Stimulated activated CD8-positive, alpha-beta memory T cell treated with anti-CD3 and anti-CD28 coated beads, Interleukin-12 subunit alpha, Interleukin-12 subunit beta, amount 100 ng/mL, for 24 hours (primary cell): ENCODE measurements around the gene ELMOD3.
"Not testable (repeated sequence)": the region's sequence is repeated elsewhere in the genome, so short reads cannot be mapped to it uniquely, and the experiment has no call there.

Experiments
- DNase-seq: peaks from one replicate; pipeline ENCODE4 v3.0.0-alpha.2; 2020; ENCODE audit errors: extremely low read depth

Gene ELMOD3

DNA sequence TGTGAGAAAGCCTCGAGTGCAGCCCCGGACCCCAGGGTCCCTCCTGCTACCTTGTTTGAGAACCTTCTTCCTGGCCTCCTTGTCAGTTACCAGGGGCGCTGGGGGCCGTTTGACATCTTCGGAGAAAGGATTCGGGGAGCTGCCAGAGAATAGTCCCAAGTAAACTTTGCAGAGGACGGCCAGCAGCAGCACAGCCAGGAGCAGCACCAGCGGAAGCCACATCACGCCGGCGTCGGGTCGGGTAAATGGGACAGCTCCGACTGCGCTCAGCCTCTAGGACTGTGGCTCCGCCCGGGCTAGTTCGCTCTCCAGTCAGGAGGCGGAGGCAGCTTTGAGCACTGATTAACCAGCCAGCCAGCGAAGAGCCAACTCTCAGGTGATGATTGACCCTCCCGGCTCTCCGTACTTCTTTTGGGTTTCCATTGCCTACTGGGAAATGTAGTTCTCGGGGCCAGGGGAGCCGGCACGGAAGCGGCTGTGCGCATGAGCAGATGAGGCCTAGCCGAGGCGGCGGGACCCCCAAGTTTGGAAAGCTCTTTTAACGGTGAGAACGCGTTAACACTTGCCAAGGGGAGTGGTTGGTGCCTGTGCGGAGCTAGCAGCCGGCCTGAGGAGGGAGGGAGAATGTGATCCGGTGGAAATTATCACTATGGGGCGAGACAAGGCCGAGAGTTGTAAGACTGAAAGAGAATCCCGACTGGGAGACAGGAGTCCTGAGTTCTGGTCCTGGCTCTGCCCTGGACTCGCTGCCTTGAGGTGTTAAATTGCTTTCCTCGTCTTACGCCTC lies at the start of gene ELMOD3, which contains the start of gene RETSAT:
TSS of gene ELMOD3 (plus strand) at position 484 of the 787 bp plus-strand sequence. CDS start 2,430 bp downstream, outside the sequence.
TSS of gene RETSAT (minus strand) at position 243 of the 787 bp plus-strand sequence. CDS start at position 222, 21 bp downstream.
- DNase-seq = peak; percentile 89

DNA sequence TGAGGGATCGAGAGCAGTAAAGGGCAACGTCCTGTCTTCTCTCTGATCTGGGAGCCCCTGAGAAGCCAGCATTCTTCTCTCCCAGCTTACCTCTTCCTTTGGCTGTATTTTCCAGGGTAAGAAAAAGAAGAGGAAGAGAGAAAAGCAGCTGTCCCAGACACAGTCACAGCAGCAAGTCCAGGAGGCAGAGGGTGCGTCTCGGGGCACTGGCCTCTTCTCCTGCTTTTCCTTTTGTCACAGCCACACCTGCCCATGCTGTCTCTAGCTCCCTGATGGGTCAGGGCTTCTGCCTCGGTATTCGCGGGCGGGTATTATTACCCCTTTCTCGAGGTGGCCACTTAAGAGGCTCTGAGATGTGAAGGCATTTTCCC lies 47.1 kb upstream of the ELMOD3 start:
- DNase-seq = no peak

DNA sequence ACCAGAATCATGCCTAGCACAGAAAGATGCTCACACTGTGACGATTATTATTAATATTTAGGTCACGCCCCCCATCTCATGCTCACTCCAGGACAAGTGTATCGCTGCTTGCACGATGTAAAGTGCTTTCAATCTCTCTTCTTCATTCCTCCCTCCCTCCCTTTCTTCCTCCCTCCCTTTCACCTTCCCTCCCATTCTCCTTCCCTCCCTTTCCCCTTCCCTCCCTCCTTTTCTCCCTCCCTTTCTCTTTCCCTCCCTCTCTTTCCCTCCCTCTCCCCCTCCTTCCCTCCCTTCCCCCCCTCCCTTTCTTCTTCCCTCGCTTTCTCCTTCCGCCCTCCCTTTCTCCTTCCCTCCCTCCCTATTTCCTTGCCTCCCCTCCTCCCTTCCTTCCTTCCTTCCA lies 46.4 kb upstream of the ELMOD3 start:
- no peak for DNase-seq

DNA sequence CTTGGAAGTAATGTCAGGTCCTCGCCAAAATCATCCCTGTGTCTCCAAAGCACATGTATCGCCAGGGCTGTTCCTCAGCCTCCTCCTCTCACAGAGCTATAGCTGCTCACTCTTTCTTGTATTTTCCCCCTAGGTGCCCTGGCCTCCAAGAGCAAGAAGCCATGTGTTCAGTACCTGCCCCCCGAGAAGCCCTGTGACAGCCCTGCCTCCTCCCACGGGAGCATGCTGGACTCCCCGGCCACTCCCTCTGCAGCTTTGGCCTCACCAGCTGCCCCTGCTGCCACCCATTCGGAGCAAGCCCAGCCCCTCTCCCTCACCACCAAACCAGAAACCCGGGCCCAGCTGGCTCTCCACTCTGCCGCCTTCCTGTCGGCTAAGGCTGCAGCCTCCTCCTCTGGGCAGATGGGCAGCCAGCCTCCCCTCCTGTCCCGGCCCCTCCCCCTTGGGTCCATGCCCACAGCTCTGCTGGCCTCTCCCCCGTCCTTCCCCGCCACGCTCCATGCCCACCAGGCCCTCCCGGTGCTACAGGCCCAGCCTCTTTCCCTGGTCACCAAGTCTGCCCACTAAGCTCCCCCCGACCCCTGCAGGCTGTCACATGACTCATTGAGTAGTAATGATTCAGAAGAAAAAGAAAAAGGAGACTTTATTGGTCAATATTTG lies 45.5 kb upstream of the ELMOD3 start:
- no peak for DNase-seq

DNA sequence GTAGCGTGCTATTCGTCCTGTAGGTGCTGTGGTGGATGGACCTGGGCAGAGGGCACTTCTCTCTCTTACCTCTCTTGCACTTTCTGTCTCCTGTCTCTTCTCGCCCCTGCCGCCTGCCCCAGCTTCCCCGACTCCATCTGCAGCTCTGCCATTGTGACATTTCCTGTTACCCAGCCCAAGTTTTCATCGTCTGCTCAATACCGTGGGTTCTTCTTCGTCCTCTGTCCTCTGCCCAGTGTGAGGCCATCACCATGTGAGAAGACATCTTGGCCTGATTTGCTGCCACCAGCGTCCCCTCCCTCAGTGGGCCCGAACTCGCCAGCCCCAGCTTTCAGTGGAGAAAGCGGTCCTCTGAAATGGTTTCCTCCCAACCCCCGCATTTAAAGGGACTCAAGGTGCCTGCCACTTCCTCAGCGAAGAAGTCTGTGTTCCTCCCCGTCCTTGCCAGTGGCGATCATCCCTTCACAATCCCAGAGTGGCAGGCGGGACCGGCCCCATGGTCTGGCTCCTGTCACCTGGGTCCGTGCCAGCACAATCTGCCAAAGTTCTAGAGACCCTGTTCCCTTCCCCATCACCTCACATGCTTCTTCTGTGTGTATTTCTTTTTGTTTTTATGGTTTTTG lies 44.8 kb upstream of the ELMOD3 start:
- DNase-seq = no peak

DNA sequence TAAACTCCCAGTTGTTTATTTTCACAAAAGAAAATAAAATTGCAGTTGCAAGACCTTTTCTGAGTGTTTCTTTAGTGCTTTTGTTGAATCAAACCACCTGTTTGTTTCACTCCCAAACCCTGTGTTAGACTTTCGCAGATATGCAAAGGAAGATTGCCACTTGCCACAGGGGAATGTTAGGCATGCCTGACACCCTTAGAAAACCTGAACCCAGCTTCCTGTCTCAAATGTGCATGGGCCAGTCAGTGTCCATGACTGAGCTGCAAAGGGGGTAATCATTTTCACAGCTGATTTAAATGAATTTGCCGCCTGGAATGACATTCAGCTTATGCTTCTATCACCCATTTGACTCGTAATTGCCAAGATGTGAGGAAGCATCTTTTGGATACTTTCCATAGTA lies 44.2 kb upstream of the ELMOD3 start:
- DNase-seq = no peak

DNA sequence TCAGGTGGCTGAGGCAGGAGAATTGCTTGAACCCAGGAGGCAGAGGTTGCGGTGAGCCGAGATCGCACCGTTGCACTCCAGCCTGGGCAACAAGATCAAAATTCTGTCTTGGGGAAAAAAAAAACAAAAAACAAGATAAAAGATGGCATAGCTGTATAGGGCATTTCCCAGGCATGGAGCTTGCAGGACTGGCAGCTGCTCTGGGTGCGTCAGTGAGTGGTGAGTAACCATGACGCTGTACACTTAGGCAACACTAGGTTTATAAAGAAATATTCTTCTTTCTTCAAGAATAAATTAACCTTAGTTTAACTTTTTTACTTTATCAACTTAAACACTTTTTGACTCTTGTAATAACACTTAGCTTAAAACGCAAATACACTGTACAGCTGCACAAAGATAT lies 42.2 kb upstream of the ELMOD3 start:
- DNase-seq = no peak

DNA sequence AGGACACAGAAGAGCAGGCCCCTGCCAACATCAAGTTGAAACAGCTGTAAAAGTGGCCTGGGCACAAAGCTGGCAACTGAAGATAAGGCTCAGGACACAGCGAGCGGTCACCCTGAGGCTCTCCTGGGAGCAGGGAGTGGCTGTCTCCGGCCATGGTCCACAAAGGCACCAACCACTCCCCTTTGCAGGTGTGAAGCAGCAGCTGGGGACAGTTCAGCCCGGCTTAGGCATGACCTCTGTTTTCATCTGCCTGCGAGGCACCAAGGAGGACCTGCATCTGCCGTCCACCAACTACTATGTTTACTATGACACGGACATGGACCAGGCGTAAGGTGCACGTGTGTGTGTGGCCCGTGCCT lies 39.7 kb upstream of the ELMOD3 start:
- no peak for DNase-seq

DNA sequence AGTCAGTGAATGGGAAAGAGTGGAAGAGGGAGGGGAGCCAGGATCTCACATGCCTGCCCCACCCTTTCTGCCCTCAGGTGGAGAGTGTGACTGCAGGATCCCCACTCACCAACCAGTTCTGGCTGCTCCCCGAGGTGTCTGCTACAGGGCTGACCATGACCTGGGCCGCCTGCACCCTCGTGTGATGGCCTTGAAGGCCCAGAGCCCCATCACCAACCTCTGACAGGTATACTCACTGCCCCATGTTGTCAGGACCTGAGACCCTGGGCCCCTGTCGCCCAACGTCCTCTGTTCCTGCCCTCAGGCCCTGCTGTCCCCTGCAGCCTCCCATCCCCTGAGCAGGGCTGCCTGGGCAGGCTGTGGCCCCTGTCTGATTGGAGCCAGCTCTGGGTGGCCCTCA lies 38.6 kb upstream of the ELMOD3 start:
- DNase-seq = not testable (repeated sequence)

DNA sequence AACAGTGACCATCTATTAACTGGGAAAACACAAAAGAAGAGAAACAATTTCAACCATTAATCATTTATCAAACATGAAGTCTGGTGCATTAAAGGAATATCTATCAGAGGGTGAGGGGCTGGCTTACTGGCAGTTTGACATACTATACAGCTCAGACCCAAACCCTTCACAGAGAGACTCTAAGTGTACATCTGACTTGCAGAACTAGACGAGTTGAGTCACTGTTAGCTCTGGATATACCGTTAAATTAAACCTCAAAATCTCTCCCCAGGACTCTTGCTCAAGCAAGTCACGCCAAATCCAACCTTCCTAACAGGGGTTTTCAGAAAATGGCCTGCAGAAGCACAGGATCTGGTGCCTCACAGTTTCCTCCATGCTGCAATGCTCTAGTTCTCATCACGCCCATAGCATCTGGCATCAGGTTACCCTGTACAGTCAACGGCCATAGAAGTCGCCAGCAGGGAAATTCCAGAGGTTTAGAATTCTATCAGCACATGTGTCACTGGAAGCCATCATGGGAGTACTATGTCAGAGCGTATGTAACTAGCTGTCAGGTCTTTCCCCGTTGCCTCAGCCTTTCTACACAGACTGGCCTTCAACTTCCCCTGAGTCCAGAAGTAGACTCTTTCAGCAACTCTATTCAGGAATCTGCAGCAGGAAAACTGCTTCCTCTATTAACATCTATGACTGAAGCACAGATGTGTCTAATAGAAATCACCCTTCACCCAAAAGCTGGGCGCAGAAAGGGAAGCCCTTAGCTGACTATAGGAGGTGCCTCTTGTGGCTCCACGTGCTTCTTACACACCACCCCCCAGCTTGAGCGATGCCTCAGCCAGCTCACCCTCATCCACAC lies 36.1 kb upstream of the ELMOD3 start:
- DNase-seq = no peak

DNA sequence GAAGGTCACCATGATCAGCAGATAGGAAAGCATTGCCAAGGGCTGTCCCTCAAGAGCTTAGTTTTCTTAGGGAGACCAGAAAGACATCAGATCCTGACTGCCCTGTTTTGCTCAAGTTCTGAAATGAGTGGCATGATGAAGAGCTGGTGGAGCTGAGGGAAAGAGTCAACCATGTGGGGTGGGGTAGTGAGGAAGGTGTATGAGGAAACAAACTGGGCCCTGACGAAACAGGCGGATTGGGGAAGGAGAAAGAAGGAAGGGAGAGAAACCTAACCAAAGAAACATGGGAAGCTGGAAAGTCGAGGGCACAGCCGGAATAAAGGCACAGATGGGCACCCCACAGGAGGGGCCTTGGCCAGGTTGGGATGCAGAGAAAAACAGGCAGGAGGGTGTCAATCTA lies 34.8 kb upstream of the ELMOD3 start:
- DNase-seq = no peak

DNA sequence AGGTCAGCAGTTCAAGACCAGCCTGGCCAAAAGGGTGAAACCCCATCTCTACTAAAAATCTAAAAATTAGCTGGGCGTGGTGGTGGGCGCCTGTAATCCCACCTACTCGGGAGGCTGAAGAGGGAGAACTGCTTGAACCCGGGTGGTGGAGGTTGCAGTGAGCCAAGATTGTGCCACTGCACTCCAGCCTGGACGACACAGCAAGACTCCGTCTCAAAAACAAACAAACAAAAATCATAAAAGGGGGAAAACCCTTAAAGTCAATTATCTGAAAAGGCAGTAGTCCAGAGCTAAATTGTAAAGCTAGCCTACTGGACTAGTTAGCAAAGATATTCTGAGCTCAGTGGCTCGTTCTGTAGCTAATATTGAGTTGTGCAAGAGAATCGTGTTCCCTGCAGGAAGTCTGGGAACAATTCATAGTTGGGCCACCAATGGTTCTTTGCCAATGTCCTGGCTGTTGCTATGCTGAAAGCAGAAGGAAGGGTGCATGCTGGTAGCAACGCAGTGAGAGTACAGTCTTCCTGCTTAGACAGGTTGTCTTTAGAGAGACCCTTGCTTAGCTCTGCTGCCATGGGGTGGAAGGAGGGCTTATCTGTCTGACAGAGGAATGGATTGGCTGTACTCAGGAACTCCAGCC lies 31.1 kb upstream of the ELMOD3 start:
- no peak for DNase-seq

DNA sequence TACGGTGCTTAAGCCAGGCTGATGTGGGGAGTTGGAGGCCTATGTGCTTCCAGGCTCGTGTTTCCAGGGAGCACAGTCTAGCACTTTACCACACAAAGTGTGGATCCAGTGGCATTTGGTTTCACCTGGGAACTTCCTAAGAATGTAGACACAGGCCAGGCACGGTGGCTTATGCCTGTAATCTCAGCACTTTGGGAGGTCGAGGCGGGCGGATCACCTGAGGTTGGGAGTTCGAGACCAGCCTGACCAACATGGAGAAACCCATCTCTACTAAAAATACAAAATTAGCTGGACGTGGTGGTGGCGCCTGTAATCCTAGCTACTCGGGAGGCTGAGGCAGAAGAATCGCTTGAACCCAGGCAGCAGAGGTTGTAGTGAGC lies 30.6 kb upstream of the ELMOD3 start:
- not testable (repeated sequence) for DNase-seq

DNA sequence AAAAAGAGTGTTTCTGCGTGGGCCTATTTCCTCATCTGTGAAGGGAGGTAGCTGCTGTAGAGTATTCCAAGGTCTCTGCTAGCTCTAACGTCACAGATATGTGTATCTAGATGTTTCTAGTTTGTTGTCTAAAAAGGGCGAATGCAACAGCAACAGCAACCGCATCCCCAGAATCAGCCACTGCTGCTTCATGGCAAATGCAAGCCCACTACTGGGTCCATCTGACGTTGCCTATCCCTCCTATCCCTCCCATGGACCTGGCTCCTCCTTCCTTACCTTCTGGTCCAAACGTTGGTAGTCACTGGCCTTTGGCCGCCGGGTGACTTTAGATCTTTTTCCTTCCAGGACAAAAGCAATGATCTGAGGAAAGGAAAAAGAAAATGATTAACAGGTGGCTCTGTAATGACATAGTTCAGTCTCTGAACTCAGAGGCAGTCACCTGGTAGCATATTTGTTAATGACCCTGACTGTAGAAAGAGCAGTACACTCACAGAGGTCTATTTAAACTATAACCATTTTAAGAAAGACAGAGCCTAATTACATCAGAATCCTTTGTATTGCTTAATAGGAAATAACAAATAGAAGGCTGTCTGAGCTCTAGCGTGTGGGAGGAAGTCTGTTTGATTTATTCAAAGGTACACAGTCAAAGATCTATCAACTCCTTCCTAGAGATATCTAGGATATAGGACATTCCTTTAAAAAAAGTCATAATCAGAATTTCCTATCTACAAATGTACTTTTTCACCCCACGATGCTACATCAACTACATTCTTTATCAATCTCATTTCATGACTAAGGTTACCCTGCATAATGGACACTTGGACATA lies 29.7 kb upstream of the ELMOD3 start:
- DNase-seq = no peak

DNA sequence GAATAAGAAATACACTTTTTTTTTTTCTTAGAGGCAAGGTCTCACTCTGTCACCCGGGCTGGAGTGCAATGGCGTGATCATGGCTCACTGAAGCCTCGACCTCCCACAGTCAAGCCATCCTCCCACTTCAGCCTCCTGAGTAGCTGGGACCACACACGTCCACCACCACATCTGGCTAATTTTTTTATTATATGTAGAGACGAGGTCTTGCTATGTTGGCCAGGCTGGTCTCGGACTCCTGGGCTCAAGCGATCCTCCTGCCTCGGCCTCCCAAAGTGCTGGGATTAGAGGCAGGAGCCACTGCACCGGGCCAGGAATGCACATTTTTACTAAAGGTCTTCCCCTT lies 29.1 kb upstream of the ELMOD3 start:
- DNase-seq = no peak

DNA sequence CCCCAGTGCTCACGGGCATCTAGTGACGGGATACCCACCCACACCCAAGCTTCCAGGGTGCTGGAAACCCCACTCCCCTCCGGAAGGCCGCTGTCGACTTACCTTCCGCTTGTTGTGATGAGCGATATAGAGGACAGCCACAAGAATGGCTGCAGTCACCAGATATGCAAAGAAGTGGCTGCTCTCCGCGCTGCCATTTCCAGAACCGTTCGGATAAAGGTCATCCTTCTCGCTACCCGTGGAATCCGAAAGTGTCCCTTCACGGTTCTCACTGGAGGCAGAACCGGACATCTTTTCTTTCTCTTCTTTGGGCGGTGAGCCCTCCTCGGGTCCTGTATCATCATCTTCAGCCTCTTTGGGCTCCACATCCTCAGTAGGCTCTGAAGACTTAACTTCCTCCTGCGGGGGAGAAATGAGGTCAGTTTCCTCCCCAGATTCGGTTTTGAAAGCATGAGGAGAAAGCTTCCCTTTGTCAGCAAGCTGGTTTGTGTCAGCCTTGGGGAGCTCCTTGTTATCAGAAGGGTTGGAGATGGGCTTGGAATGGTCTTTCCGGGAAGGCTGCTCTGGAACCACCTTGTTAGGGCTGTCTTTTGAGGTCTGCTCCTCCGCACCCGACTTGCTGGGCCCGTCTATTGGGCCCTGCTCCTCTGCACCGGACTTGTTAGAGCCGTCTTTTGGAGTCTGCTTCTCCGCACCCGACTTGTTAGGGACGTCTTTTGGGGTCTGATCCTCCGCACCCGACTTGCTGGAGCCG lies 28.0 kb upstream of the ELMOD3 start:
- no peak for DNase-seq

DNA sequence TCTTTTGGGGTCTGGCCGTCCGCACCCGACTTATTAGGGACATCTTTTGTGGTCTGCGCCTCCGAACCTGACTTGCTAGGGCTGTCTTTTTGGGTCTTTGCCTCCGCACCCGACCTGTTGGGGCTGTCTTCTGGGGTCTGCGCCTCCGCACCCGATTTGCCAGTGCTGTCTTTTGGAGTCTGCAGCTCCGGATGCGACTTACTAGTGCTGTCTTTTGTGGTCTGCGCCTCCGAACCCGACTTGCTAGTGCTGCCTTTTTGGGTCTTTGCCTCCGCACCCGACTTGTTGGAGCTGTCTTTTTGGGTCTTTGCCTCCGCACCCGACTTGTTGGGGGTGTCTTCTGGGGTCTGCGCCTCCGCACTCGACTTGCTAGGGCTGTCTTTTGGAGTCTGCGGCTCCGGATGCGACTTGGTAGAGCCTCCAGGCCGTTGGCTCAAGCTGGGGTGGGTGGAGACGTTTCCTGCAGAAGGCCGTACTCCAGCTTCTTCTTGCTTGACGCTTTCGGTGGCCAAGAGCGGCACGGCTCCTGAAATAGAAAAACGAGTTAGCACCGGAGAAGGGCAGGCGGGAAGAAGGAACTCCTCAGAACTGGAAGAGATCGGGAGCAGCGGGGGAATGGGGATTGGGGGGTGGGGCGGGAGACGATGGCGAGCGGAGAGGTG lies 27.3 kb upstream of the ELMOD3 start:
- DNase-seq = no peak

DNA sequence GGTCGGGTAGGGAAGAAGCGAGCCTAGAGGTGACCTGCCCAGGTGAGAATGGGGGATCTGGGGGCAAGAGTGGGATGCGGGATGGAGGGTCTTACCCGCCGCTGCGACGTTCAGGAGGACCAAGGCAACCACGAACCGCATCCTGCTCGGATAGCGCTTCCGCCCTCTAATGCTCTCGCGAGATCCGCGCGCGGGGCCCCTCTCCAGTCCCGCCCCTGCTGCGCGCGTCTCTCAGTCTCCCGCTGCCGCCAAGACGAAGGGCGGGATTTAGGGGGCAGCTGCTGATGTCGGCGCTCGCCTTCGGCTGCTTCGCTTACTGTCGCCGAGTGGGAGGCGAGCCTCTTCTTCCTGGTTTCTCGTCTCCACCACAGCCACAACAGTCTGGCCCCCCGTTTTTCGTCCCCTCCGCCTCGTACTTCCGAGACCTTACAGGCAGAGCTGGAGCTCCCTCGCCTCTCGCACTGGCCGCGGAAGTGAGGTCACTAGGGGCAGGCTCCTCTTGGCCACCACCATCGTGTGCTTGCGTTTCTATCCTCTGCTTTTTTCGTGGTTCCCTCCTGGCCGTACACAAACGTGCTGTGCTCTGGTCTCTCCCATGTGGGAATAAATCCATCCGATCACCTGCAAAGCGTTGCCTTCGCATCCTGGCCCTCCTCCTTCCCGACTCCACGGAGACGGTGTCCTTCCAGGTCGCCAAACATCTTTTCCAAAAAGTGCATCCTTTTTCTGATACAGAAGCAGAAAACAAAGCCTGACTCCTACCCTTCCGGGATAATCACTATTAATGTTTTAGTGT lies 26.5 kb upstream of the ELMOD3 start, which contains the start of gene TGOLN2:
TSS of gene TGOLN2 (minus strand) at position 168 of the 796 bp plus-strand sequence. CDS start at position 141, 27 bp downstream.
- peak; percentile 87 for DNase-seq
